Measurements from ENCODE around the gene TAF8. TPM values are rescaled to one million over a fixed set of nuclear protein-coding genes. Genes with fewer than 3 reads are reported as not detected.

The TAF8 gene
- total and polyA plus RNA-seq, 11 donors = 18.5 to 38.7 (median 27.9) TPM

GRCh38 chr6:42047213-42047590 lies 3.1 kb upstream of the TAF8 start:
- H3K27ac ChIP-seq = peak overlapping the region; percentile 81 to 98 (median 93)
- no peak for ATAC-seq
- no peak for DNase-seq
- no peaks in the 10 kb centered on the region for H3K27me3 ChIP-seq
- peak overlapping the region in 11 of 12 donors; percentile 40 to 87 (median 74) for H3K4me3 ChIP-seq
- 38 to 54% (median 50%) methylated on average over 4 of the region's 4 CpGs for WGBS, 4 donors
- TF ChIP-seq POLR2A (IDR thresholded peaks at IDR 0.05) = no peak
- no peak for TF ChIP-seq CTCF (IDR thresholded peaks at IDR 0.05)
- peaks cover 10 to 90% (median 66%) of the 10 kb centered on the region in 12 donors for H3K4me1 ChIP-seq
- intact Hi-C loops (cut with DNase I) = loop anchor here in 6 of 10 donors (5.0 to 10.0 kb wide), 4 partner anchors 125 to 682 kb away; partner anchors contain the start of genes BYSL (in 1 of the 6), MED20 (in 1 of the 6) and USP49 (in 1 of the 6)
- H3K36me3 ChIP-seq = peaks cover 0 to 8% (median 4%) of the 10 kb centered on the region in 9 donors
- no peaks in the 10 kb centered on the region for H3K9me3 ChIP-seq

DNA sequence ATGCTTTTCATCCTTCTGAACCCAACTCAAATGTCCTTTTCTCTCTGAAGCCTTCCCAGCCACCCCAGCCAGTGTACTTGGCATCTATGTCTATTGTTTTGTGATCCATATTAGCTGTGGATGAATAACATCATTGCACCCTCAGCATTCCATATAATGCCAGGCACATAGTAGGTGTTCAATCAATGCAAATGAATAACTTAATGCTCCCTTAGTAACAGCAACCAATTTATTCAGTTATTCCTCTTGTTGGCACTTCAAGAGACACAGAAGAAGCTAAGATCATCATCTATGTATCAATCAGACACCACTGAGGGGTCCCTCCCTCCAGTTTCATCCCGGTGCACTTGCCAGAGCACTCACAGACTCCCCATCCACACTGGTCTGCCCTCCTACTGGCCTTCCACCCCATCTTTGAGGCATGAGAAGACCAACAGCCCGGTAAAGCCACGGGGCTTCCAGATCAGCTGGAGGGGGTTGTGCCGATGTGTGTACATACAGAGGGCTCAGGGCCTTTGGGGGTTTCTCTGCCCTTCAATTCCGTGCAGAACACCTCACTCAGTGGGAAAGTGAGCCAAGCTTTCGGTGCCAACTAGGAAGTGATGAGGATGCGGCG lies 2.4 kb upstream of the TAF8 start:
- Histone ChIP-seq H3K27ac (peak overlapping the region; percentile 81 to 98 (median 93)), H3K9me3 (no peaks in the 10 kb centered on the region), H3K4me1 (peaks cover 10 to 90% (median 67%) of the 10 kb centered on the region in 12 donors), H3K36me3 (peaks cover 0 to 15% (median 11%) of the 10 kb centered on the region in 9 donors), H3K27me3 (no peaks in the 10 kb centered on the region), H3K4me3 (peak overlapping the region; percentile 40 to 87 (median 74))
- 6 to 20% (median 10%) methylated on average over 8 of the region's 8 CpGs for WGBS, 4 donors
- TF ChIP-seq POLR2A (IDR thresholded peaks at IDR 0.05) (no peak), CTCF (IDR thresholded peaks at IDR 0.05) (no peak)
- intact Hi-C loops (cut with DNase I) = loop anchor here in 6 of 10 donors (5.0 to 10.0 kb wide), 4 partner anchors 126 to 683 kb away; partner anchors contain the start of genes BYSL (in 1 of the 6), MED20 (in 1 of the 6) and USP49 (in 1 of the 6)
- ATAC-seq (no peak), DNase-seq (no peak)

DNA sequence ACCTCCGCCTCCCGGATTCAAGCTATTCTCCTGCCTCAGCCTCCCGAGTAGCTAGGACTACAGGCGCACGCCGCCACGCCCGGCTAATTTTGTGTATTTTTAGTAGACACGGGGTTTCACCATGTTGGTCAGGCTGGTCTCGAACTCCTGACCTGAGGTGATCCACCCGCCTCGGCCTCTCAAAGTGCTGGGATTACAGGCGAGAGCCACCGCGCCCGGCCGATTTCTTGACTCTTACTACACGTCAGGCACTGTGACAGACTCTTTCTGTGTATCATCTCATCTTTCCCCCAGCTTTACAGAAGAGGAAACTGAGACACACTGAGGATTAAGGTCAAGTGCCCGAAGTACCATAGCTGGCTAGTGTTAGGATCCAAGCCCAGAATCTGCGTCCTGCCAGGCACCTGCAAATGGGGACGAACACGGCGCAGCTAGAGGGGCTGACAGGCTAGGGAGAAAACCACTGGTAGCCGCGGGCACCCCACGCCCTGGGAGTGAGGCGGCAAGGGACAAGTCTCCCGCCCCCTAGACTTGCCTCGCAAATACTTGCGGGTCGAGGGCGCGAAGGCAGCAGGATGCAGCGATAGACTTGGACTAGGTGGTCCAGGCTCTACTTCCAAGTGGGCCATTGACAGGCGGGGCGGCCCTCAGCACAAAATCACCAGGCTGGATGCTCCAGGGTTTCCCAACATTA lies 1.1 kb upstream of the TAF8 start:
- no peaks in the 10 kb centered on the region for H3K9me3 ChIP-seq
- no peak for TF ChIP-seq CTCF (IDR thresholded peaks at IDR 0.05)
- TF ChIP-seq POLR2A (IDR thresholded peaks at IDR 0.05) = no peak
- intact Hi-C loops (cut with DNase I) = loop anchor here in 6 of 10 donors (5.0 to 10.0 kb wide), 4 partner anchors 127 to 684 kb away; partner anchors contain the start of genes BYSL (in 1 of the 6), MED20 (in 1 of the 6) and USP49 (in 1 of the 6)
- H3K27me3 ChIP-seq = no peaks in the 10 kb centered on the region
- WGBS, 4 donors = 52 to 66% (median 60%) methylated on average over 35 to 36 of the region's 36 CpGs
- peak overlapping the region; percentile 90 to 98 (median 94) for H3K27ac ChIP-seq
- peaks cover 0 to 28% (median 23%) of the 10 kb centered on the region in 9 donors for H3K36me3 ChIP-seq
- no peak for ATAC-seq
- H3K4me3 ChIP-seq = peak overlapping the region; percentile 40 to 87 (median 74)
- peaks cover 7 to 88% (median 62%) of the 10 kb centered on the region in 12 donors for H3K4me1 ChIP-seq
- no peak for DNase-seq

DNA sequence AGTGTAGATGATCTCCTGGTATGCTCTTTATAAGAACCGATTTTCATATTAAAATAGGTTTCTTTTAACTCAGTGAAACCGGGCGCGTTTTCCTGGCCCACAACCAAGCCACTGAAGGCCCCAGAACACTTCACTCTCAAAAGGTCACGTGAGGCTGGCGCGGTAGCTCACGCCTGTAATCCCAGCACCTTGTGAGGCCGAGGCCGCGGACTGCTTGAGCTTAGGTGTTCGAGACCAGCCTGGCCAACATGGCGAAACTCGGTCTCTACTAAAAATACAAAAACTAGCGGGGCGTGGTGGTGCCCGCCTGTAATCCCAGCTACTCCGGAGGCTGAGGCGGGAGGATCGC lies 402 bp upstream of the TAF8 start:
- WGBS, 4 donors = 40 to 60% (median 48%) methylated on average over 20 of the region's 20 CpGs
- intact Hi-C loops (cut with DNase I) = loop anchor here in 6 of 10 donors (5.0 to 10.0 kb wide), 4 partner anchors 128 to 685 kb away; partner anchors contain the start of genes BYSL (in 1 of the 6), MED20 (in 1 of the 6) and USP49 (in 1 of the 6)
- peak in 1 of 5 donors; percentile 37 for DNase-seq
- Histone ChIP-seq H3K36me3 (peaks cover 0 to 35% (median 30%) of the 10 kb centered on the region in 9 donors), H3K27ac (peak overlapping the region; percentile 87 to 98 (median 94)), H3K27me3 (no peaks in the 10 kb centered on the region), H3K9me3 (no peaks in the 10 kb centered on the region), H3K4me1 (peaks cover 7 to 83% (median 55%) of the 10 kb centered on the region in 12 donors), H3K4me3 (peak overlapping the region in 11 of 12 donors; percentile 52 to 86 (median 73))
- TF ChIP-seq CTCF (IDR thresholded peaks at IDR 0.05) = no peak
- ATAC-seq = no peak
